Cardiac fibroblast (primary cell): Measurements from ENCODE around the gene PNLIPRP2.

ENCODE experiments used
- DNase-seq, 2 donors: peaks; one replicate each; pipeline versions ENCODE4 v3.0.0 to v3.0.0-alpha.2; 2010; ENCODE audit warnings: low read depth in 2 of 2
- H3K4me3 ChIP-seq, 2 donors: replicated peaks in 1 of 2; 1 replicate in 1 of 2; 2 replicates in 1 of 2; pipeline ENCODE4 v1.5.1; 2011; ENCODE audit warnings: low read depth in 2 of 2, low read length in 2 of 2, mild to moderate bottlenecking in 2 of 2, moderate library complexity in 1 of 2
- CTCF ChIP-seq: IDR thresholded peaks from one replicate; pipeline ENCODE4 v1.5.1; 2011; ENCODE audit warnings: low read depth, mild to moderate bottlenecking, low read length, inconsistent platforms

Gene PNLIPRP2

GRCh38 chr10:116686632-116687031, 65.9 kb downstream of the PNLIPRP2 start:
- no peak for TF ChIP-seq CTCF
- no peak for DNase-seq
- no peak overlapping the region for H3K4me3 ChIP-seq

DNA sequence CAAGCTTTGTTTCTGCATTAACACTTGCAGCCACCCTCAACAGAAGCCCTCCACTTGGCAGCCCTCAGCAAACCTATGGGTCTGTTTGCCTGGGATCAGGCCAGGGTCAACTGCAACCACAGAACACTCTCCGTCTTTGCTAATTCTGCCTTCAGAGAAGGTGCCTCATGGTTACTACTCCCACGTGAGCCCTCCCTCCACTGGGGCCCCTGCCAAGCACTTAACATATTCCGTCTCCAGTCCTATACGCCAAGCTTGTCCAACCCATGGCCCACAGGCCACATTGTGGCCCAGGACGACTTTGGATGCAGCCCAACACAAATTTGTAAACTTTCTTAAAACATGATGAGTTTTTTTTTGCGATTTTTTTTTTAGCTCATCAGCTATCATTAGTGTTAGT, 66.9 kb downstream of the PNLIPRP2 start:
- DNase-seq, result no peak
- no peak for TF ChIP-seq CTCF
- no peak overlapping the region for H3K4me3 ChIP-seq

GRCh38 chr10:116688241-116688711, 67.5 kb downstream of the PNLIPRP2 start:
- DNase-seq, result peak; percentile 66 to 79
- H3K4me3 ChIP-seq, result peak overlapping the region in 1 of 2 donors; percentile 11
- no peak for TF ChIP-seq CTCF

DNA sequence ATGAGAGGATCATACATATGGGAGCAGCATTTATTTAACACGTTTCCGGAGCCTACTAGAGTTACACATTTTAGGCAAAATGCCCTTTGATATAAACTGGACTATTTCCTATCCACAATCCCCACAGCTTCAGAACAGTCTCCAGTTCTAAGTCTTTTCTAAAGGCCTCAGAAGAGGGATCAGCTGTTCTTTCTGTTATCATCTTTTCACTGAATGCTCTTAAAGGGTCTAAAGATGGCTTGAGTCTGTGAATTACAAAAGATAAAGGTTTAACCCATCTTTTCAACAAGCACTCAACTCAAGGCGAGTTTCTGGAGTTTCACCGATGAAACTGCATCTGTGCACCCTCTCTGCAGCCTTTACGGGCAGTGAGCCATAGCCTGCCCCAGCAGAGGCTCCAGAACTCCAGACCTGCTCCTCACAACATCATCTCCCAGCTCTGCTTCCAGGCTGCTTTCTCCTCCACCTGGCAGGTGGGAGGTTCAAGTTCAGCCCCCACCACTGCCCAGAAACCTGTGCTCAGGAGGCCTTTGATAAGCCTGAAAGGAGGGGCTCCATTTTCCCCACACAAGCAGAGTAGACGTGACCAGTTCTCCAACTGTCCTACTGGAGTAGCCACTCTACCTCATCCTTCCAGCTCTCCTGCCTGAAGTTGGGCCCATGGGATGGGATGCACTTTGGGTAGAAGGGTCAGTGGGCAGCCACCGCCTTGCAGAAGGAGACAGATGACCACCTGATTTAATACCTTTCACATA, 68.2 kb downstream of the PNLIPRP2 start:
- TF ChIP-seq CTCF, result no peak
- no peak for DNase-seq
- peak overlapping the region in 1 of 2 donors; percentile 11 for H3K4me3 ChIP-seq

DNA sequence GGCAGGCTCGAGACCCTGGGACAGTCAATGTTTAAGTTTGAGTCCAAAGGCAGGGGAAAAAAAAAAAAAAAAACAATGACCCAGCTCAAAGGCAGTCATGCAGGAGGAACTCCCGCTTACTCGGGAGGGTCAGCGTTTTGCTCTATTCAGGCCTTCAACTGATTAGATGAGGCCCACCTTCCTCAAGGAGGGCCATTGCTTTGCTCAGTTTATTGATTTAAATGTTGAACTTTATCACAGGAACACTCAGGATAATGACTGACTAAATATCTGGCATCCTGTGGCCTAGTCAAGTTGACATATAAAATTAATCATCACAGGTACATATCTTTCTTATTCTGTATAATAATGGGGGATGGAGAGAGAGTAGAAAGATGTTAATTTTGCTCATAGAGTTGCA, 69.0 kb downstream of the PNLIPRP2 start:
- DNase-seq, result no peak
- H3K4me3 ChIP-seq, result no peak overlapping the region
- TF ChIP-seq CTCF, result no peak

DNA sequence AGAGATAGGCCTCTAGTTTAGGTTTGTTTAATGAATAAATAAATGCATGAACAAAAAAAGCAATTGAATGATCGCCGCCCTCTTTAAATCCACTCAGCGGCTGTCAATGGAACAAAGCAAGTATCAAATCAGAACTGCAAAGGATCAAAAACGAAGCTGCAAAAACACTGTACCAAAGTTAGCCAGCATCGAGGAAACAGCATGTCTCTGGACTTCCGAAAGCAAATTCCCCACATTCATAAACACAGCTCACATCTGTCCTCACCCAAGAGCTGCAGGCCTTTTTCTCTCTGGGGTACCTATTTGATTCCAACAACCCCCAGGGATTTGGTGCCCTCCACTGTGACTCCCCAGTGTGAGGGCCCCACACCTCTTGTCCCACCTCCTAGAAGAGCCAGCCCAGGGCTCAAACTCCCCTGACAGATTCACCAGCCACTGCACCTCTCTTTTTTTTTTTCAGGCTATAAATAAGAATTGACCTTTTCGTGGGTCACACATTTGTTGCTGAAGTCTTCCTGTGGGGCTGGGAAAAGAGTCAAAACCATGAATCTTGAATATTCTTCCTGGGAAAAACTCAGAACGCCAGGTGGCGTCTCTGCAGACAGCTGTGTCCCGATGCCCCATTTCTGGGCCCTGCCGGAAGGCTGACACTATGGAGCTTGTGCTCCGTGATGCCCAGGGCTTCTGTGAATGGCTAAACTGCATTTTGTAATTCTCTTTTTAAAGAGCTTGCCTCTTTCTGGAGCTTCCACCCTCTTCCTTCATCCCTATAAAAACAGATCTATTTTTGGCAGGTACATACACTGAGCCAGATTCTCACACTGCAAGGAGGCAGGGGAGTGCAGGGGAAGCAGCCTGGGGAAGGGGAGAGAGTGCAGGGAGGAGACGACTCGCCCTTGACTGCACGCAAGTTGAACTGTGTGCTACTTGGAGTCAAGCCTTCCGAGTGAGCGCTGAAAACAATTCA, 69.9 kb downstream of the PNLIPRP2 start:
- H3K4me3 ChIP-seq, result no peak overlapping the region
- peak; percentile 49 for TF ChIP-seq CTCF
- peak; percentile 30 to 57 for DNase-seq
